Coronary artery (tissue), 2 donors: Measurements from ENCODE around the gene GMDS.

ENCODE experiments used
- DNase-seq: peaks from one replicate; pipeline ENCODE4 v3.0.0-alpha.2; 2017; ENCODE audit warnings: low spot score
- H3K27ac ChIP-seq, 2 donors: fragments of 200-600 bp; sonication (generic); one replicate each; pipeline ENCODE4 v1.5.1; 2016 to 2019
- H3K4me3 ChIP-seq: fragments of 200-600 bp; sonication (generic); 2 replicates; pipeline ENCODE4 v1.5.1; 2016; ENCODE audit warnings: mild to moderate bottlenecking, moderate library complexity
- TF ChIP-seq, protein P1 (sequence below): fragments of 200-600 bp; sonication (generic); IDR thresholded peaks from one replicate; pipeline ENCODE4 v1.5.1; 2019; ENCODE audit warnings: antibody characterized with exemption

Gene GMDS

DNA sequence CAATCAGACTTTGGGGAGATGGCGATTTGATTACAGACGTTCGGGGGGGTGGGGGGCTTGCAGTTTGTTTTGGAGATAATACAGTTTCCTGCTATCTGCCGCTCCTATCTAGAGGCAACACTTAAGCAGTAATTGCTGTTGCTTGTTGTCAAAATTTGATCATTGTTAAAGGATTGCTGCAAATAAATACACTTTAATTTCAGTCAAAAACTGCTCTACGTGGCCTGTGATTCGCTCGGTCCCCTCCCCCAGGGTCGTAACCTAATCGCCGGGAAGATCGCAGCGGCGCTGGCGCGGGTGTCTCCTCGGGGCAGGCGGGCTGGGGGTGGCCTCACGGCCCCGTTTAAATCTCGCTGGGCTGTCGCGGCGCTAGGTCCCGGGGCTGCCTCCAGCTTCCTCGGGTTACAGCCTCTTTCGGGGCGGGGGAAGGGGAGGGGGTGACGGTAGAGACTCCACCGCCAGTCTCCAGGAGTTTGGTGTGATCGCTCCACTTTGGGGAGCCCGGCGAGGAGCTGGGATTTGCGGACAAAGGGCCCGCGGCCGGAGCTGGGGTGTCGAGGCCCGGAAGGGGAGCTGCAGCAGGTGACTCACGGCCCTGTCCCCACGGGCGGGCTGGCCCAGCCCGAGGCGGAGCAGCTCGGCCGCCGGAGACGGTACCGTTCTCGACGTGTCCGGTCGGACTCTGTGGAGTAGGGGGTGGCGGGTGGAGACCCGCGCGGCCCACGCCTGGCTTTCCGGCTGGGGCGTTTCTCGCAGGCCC, 631.5 kb downstream of the GMDS start:
- TF ChIP-seq, protein P1, sequence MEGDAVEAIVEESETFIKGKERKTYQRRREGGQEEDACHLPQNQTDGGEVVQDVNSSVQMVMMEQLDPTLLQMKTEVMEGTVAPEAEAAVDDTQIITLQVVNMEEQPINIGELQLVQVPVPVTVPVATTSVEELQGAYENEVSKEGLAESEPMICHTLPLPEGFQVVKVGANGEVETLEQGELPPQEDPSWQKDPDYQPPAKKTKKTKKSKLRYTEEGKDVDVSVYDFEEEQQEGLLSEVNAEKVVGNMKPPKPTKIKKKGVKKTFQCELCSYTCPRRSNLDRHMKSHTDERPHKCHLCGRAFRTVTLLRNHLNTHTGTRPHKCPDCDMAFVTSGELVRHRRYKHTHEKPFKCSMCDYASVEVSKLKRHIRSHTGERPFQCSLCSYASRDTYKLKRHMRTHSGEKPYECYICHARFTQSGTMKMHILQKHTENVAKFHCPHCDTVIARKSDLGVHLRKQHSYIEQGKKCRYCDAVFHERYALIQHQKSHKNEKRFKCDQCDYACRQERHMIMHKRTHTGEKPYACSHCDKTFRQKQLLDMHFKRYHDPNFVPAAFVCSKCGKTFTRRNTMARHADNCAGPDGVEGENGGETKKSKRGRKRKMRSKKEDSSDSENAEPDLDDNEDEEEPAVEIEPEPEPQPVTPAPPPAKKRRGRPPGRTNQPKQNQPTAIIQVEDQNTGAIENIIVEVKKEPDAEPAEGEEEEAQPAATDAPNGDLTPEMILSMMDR, result no peak
- peak overlapping the region; percentile 85 to 86 for H3K27ac ChIP-seq
- DNase-seq, result no peak
- peak overlapping the region; percentile 97 for H3K4me3 ChIP-seq

DNA sequence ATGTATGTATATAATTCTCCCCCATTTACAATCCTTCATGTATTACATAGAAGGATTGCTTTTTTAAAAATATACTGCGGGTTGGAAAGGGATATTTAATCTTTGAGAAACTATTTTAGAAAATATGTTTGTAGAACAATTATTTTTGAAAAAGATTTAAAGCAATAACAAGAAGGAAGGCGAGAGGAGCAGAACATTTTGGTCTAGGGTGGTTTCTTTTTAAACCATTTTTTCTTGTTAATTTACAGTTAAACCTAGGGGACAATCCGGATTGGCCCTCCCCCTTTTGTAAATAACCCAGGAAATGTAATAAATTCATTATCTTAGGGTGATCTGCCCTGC, 632.1 kb downstream of the GMDS start:
- Histone ChIP-seq H3K27ac (peak overlapping the region; percentile 85 to 86), H3K4me3 (peak overlapping the region; percentile 97)
- TF ChIP-seq, protein P1, result no peak
- DNase-seq, result no peak

DNA sequence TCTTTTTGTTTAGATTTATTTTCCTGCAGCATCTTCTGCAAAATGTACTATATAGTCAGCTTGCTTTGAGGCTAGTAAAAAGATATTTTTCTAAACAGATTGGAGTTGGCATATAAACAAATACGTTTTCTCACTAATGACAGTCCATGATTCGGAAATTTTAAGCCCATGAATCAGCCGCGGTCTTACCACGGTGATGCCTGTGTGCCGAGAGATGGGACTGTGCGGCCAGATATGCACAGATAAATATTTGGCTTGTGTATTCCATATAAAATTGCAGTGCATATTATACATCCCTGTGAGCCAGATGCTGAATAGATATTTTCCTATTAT, 632.5 kb downstream of the GMDS start:
- peak overlapping the region; percentile 97 for H3K4me3 ChIP-seq
- TF ChIP-seq, protein P1, result no peak
- peak overlapping the region; percentile 85 to 86 for H3K27ac ChIP-seq
- DNase-seq, result no peak

DNA sequence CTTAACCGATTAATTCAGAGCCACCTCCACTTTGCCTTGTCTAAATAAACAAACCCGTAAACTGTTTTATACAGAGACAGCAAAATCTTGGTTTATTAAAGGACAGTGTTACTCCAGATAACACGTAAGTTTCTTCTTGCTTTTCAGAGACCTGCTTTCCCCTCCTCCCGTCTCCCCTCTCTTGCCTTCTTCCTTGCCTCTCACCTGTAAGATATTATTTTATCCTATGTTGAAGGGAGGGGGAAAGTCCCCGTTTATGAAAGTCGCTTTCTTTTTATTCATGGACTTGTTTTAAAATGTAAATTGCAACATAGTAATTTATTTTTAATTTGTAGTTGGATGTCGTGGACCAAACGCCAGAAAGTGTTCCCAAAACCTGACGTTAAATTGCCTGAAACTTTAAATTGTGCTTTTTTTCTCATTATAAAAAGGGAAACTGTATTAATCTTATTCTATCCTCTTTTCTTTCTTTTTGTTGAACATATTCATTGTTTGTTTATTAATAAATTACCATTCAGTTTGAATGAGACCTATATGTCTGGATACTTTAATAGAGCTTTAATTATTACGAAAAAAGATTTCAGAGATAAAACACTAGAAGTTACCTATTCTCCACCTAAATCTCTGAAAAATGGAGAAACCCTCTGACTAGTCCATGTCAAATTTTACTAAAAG, 633.0 kb downstream of the GMDS start:
- peak overlapping the region; percentile 85 to 100 for H3K27ac ChIP-seq
- peak overlapping the region; percentile 97 for H3K4me3 ChIP-seq
- no peak for DNase-seq
- TF ChIP-seq, protein P1, result no peak

DNA sequence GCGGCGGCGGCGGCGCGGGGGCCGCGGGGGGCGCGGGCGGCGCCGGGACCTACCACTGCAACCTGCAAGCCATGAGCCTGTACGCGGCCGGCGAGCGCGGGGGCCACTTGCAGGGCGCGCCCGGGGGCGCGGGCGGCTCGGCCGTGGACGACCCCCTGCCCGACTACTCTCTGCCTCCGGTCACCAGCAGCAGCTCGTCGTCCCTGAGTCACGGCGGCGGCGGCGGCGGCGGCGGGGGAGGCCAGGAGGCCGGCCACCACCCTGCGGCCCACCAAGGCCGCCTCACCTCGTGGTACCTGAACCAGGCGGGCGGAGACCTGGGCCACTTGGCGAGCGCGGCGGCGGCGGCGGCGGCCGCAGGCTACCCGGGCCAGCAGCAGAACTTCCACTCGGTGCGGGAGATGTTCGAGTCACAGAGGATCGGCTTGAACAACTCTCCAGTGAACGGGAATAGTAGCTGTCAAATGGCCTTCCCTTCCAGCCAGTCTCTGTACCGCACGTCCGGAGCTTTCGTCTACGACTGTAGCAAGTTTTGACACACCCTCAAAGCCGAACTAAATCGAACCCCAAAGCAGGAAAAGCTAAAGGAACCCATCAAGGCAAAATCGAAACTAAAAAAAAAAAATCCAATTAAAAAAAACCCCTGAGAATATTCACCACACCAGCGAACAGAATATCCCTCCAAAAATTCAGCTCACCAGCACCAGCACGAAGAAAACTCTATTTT, 633.7 kb downstream of the GMDS start:
- DNase-seq, result no peak
- H3K4me3 ChIP-seq, result peak overlapping the region; percentile 97
- TF ChIP-seq, protein P1, result no peak
- peak overlapping the region; percentile 85 to 100 for H3K27ac ChIP-seq

DNA sequence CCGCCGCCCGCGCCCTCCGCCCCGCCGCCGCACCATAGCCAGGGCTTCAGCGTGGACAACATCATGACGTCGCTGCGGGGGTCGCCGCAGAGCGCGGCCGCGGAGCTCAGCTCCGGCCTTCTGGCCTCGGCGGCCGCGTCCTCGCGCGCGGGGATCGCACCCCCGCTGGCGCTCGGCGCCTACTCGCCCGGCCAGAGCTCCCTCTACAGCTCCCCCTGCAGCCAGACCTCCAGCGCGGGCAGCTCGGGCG, 634.2 kb downstream of the GMDS start:
- TF ChIP-seq, protein P1, result no peak
- no peak for DNase-seq
- H3K4me3 ChIP-seq, result peak overlapping the region; percentile 97
- peak overlapping the region; percentile 85 to 100 for H3K27ac ChIP-seq
